OCI-LY1 (cell line): ENCODE results near the gene B4GALT6.

Experiments used
- H2AFZ ChIP-seq: fragments of 200-600 bp; sonication (generic), shearing (Covaris generic); 2 replicates; pipeline ENCODE4 v1.6.0; 2014; ENCODE audit warnings: antibody characterized with exemption, mild to moderate bottlenecking, low read length
- H3F3A ChIP-seq: fragments of 200-600 bp; sonication (generic), shearing (Covaris generic); 2 replicates; pipeline ENCODE4 v1.6.0; 2014; ENCODE audit warnings: mild to moderate bottlenecking, antibody characterized with exemption, low read length, moderate library complexity; ENCODE audit not compliant: insufficient read depth
- H3K27ac ChIP-seq: fragments of 200-600 bp; sonication (generic); 2 replicates; pipeline ENCODE4 v1.5.1; 2014; ENCODE audit warnings: low read length, mixed run types, mild to moderate bottlenecking, low read depth; ENCODE audit not compliant: poor library complexity, severe bottlenecking
- H3K27me3 ChIP-seq: fragments of 200-600 bp; sonication (generic); 2 replicates; pipeline ENCODE4 v1.6.0; 2014; ENCODE audit warnings: antibody characterized with exemption, mild to moderate bottlenecking, low read length, moderate library complexity; ENCODE audit not compliant: insufficient read depth
- H3K36me3 ChIP-seq: fragments of 200-600 bp; sonication (generic); 2 replicates; pipeline ENCODE4 v1.6.1; 2014; ENCODE audit warnings: mild to moderate bottlenecking, antibody characterized with exemption, low read length, moderate library complexity, mixed read lengths; ENCODE audit not compliant: insufficient read depth
- H3K4me1 ChIP-seq: fragments of 200-600 bp; sonication (generic); 2 replicates; pipeline ENCODE4 v1.5.1; 2014; ENCODE audit warnings: mild to moderate bottlenecking, low read length, moderate library complexity; ENCODE audit not compliant: insufficient read depth, severe bottlenecking
- H3K4me2 ChIP-seq: fragments of 200-600 bp; sonication (generic), shearing (Covaris generic); 2 replicates; pipeline ENCODE4 v1.6.1; 2014; ENCODE audit warnings: low read length
- H3K4me3 ChIP-seq: fragments of 200-600 bp; sonication (generic); 2 replicates; pipeline ENCODE4 v1.5.1; 2014; ENCODE audit warnings: low read length, low read depth, mild to moderate bottlenecking, mixed read lengths; ENCODE audit not compliant: poor library complexity, severe bottlenecking
- H3K79me2 ChIP-seq: fragments of 200-600 bp; shearing (Covaris generic); 2 replicates; pipeline ENCODE4 v1.6.1; 2016; ENCODE audit warnings: mixed run types, low read length, mixed read lengths; ENCODE audit not compliant: insufficient read depth
- H3K9ac ChIP-seq: fragments of 200-600 bp; sonication (generic), shearing (Covaris generic); 2 replicates; pipeline ENCODE4 v1.6.1; 2014; ENCODE audit warnings: mild to moderate bottlenecking, low read length, mixed read lengths
- H3K9me2 ChIP-seq: fragments of 200-600 bp; sonication (generic), shearing (Covaris generic); 2 replicates; pipeline ENCODE4 v1.6.1; 2014; ENCODE audit warnings: low read depth, mild to moderate bottlenecking, low read length, mixed read lengths
- H3K9me3 ChIP-seq: fragments of 200-600 bp; shearing (Covaris generic); 2 replicates; pipeline ENCODE4 v1.6.1; 2014; ENCODE audit warnings: low read length, mixed read lengths
- H4K20me1 ChIP-seq: fragments of 200-600 bp; sonication (generic), shearing (Covaris generic); 2 replicates; pipeline ENCODE4 v1.6.0; 2016; ENCODE audit warnings: mild to moderate bottlenecking, low read length; ENCODE audit not compliant: insufficient read depth
- CTCF ChIP-seq: fragments of 200-600 bp; sonication (generic), shearing (Covaris generic); IDR thresholded peaks from 2 replicates; pipeline ENCODE4 v1.5.1; 2017; ENCODE audit warnings: mild to moderate bottlenecking, antibody characterized with exemption, low read length, moderate library complexity, mixed read lengths
- EZH2 ChIP-seq: fragments of 200-600 bp; sonication (generic), shearing (Covaris generic); IDR thresholded peaks from 2 replicates; pipeline ENCODE4 v1.8.0; 2017; ENCODE audit warnings: borderline replicate concordance, mixed run types, mild to moderate bottlenecking, antibody characterized with exemption, low read length, moderate library complexity, mixed read lengths

The B4GALT6 gene

GRCh38 chr18:31701744-31702143 lies 17.4 kb upstream of the B4GALT6 start:
- no peaks in the 10 kb centered on the region for H3K79me2 ChIP-seq
- no peak overlapping the region for H3K27ac ChIP-seq
- TF ChIP-seq CTCF: no peak
- no peaks in the 10 kb centered on the region for H4K20me1 ChIP-seq
- H3K4me1 ChIP-seq: no peaks in the 10 kb centered on the region
- H2AFZ ChIP-seq: no peak overlapping the region
- no peak overlapping the region for H3K4me3 ChIP-seq
- no peaks in the 10 kb centered on the region for H3F3A ChIP-seq
- no peaks in the 10 kb centered on the region for H3K27me3 ChIP-seq
- H3K9me3 ChIP-seq: no peaks in the 10 kb centered on the region
- no peak overlapping the region for H3K4me2 ChIP-seq
- H3K9me2 ChIP-seq: no peaks in the 10 kb centered on the region
- no peaks in the 10 kb centered on the region for H3K36me3 ChIP-seq
- H3K9ac ChIP-seq: no peak overlapping the region

- H3K79me2 ChIP-seq: no peaks in the 10 kb centered on the region
- no peaks in the 10 kb centered on the region for H3K4me1 ChIP-seq
- H3K4me2 ChIP-seq: no peak overlapping the region
- no peaks in the 10 kb centered on the region for H4K20me1 ChIP-seq
- TF ChIP-seq EZH2 (no peak), CTCF (no peak)
- H3K36me3 ChIP-seq: no peaks in the 10 kb centered on the region
- no peaks in the 10 kb centered on the region for H3K9me2 ChIP-seq
- H3K9me3 ChIP-seq: no peaks in the 10 kb centered on the region
- H2AFZ ChIP-seq: no peak overlapping the region
- no peaks in the 10 kb centered on the region for H3F3A ChIP-seq
- H3K4me3 ChIP-seq: no peak overlapping the region
- H3K27ac ChIP-seq: no peak overlapping the region
- no peak overlapping the region for H3K9ac ChIP-seq
- no peaks in the 10 kb centered on the region for H3K27me3 ChIP-seq
Measured at GRCh38 chr18:31700990-31701389, 16.6 kb upstream of the B4GALT6 start.

- H3K36me3 ChIP-seq: no peaks in the 10 kb centered on the region
- no peak overlapping the region for H2AFZ ChIP-seq
- TF ChIP-seq CTCF: no peak
- no peak for TF ChIP-seq EZH2
- no peaks in the 10 kb centered on the region for H3K9me3 ChIP-seq
- no peaks in the 10 kb centered on the region for H4K20me1 ChIP-seq
- no peak overlapping the region for H3K27ac ChIP-seq
- no peaks in the 10 kb centered on the region for H3K79me2 ChIP-seq
- H3K4me1 ChIP-seq: no peaks in the 10 kb centered on the region
- no peaks in the 10 kb centered on the region for H3F3A ChIP-seq
- no peak overlapping the region for H3K4me2 ChIP-seq
- H3K9me2 ChIP-seq: no peaks in the 10 kb centered on the region
- no peaks in the 10 kb centered on the region for H3K27me3 ChIP-seq
- no peak overlapping the region for H3K9ac ChIP-seq
- H3K4me3 ChIP-seq: no peak overlapping the region
Measured at GRCh38 chr18:31697351-31698298, 13.2 kb upstream of the B4GALT6 start.
